NCI-H187 treated with DMSO at 0.1 percent for 48 hours (cell line): ENCODE results near the gene COG6.
A peak's percentile ranks its signal among the peaks of the same experiment; 100 is the strongest.

Source experiments
- DNase-seq: peaks from one replicate; lab custom pipeline; 2025; lab: John Stamatoyannopoulos, UW

COG6 gene

DNA sequence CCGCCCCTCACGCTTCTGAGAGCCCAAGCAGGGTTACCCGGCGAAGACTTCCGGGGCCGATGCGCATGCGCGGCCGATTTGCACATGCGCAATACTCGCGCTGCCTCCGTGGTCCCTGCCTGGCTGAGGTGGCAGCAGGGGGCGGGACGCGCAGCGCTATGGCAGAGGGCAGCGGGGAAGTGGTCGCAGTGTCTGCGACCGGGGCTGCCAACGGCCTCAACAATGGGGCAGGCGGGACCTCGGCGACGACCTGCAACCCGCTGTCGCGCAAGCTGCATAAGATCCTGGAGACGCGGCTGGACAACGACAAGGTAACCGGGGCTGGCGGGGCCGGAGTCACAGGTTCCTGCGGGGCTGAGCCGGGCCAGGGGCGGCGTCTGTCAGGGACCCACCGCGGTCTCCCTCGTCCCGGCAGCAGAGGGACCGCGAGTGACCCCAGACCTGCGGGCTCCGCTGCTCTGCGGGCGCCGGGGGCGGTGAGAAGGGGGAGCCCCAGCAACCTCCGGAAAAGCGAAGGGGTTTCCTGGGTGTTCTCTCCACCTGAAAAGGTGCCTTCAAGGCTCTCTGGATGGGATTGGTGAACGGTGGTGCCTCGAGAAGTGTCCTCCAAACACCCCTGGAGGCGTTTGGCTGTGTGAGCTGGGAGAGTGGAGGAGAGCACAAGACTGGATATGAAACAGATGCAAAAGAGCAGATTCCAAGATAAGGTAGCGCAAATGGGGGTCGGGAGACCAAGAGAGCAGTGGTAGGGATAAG, at the start of gene COG6:
COG6 (plus strand) TSS at position 94 of the 756 bp plus-strand sequence; CDS start at position 159, 65 bp downstream.
- peak; percentile 41 for DNase-seq

DNA sequence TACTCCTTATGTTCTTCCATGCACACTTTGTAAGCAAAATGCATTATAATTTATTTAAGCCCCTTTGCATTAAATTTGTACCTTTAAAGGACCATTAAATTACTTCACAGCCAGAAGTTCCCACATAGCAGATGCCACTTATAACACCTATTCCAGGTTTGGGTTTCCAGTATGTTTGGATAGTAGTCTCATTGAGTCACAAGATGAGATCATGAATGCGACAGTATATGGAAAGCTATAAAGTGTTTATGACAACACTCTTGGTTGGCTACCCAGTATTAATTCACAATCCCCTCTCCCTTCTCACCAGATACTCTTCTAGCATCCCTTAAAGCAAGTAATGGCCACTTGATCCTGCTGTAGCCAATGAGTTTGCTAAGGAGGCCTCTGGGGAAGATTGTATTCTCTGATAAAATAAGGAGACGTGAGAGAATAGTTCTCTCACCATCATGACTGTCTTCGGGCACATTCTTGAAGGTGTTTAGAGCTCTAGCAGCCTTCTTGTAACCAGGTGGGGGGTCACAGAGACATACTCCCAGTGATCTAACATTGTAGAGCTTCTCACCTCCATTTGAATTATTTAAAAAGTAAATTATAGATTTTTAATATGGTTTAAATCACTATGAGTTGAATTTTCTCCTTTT, 49.7 kb upstream of the COG6 start:
- DNase-seq, result no peak

DNA sequence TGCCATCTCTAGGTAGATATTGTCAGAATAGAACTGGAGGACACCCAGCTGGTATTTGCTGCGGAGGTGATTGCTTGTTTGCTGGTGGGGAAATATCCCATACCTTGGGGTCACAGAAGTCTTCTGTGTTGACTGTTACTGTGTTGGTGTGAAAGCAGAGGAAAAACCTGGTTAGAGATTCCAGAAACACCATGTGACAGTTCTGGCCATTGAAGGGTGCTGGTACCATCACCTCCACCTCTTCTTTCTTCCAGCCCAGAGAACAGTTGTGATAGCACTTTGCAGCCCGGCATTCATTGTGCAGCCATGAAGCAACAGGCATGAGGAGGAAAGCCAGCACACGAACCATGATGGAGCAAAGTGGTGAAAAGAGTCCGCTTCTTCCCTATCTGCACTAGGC, 47.6 kb upstream of the COG6 start:
- no peak for DNase-seq

GRCh38 chr13:39612023-39612637, 43.3 kb upstream of the COG6 start:
- DNase-seq, result peak; percentile 4

DNA sequence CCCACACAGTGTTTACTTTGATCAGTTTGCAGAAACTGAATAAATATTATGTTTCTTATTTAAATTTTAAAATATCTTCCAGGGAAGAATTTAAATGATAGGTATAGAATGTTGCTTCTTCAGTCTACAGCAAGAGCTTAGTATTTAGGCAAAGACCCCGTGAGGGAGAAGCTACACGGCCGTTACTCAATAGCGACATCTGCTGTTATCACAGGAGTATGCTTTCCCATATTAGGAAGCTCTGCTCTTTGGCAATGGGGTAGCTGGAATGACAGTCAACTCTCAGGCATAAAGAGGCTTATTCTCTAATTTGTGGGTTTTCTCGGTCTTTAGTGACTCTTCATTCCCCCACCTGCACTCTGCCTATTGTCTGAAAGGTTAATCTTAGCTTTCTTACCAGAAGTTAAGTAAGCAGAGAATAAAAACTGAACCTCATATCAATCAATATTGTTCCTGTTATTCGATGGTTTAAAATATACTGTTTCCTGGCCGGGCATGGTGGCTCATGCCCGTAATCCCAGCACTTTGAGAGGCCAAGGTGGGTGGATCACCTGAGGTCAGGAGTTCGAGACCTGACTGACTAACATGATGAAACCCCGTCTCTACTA, 39.3 kb upstream of the COG6 start:
- peak; percentile 8 for DNase-seq

DNA sequence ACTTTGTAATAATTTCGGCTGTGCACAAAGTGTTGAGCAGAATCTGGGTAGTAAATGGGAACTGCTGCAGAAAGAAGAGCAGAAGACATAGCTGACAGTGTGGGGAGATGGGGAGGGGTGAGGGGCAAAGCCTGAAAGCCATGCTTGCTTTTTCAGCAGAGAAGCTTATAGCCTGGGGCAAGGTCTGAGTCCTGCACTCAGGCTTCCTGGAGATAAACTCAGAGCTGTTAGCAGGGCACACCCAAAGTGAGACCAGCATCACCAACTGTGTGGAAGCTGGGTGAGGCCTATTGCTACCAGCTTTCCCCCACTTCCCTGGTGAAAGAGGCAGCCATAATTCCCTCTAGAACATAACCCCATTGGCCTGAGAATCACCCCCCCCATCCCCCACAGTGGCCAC, 36.9 kb upstream of the COG6 start:
- no peak for DNase-seq

GRCh38 chr13:39623466-39623865, 32.0 kb upstream of the COG6 start:
- DNase-seq, result no peak

DNA sequence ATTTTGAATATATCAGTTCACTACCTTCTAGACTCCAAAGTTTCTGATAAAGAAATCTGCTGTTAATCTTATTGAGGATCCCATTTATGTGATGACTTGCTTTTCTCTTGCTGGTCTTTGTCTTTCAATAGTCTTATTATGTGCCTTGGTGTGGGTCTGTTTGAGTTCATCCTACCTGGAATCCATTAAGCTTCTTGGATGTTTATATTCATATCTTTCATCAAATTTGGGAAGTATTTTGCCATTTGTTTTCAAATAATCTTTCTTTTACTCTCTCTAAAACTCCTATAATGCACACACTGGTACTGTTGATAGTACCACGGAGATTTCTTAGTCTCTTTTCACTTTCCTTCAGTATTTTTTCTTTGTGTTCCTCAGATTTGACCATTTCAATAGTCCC, 24.2 kb upstream of the COG6 start:
- DNase-seq, result no peak

- no peak for DNase-seq
These were observed 22.5 kb upstream of the COG6 start for GRCh38 chr13:39632994-39633393.

DNA sequence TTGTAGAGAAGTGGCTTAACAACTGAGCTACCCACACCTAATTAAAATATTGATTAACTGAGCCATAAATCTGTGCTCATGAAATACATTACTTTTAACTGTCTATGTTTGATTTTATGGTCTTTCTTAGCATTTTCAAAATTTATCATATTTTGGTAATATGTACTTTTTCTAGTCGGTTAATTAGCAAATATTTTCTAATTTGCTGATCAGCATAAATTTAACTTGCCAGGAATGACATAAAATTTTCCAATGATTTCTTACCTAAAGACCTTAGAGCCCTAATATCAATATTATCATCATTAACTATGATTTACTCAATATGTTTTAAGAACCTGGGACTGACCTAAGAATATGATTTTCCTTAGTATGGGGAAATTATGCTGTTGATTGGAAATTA, 19.9 kb upstream of the COG6 start:
- no peak for DNase-seq

DNA sequence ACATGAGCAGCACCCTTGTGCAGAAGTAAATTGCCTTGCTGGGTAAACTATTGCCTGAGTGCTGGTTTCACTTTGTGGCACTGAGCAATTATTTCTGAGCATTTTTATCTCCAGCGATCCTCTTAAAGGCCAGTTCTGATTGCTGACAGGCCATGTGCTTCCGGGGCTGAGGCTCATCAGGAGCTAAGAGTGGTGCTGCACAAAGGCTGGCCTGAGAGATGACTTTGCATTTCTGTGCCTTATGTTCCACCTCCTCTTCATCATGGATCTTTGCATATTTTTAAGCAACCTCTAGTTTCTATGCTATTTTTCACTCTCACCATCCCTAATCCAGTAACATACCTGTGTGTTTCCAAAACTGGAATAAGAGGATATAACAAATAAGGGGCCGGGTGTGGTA, 17.6 kb upstream of the COG6 start:
- DNase-seq, result no peak

DNA sequence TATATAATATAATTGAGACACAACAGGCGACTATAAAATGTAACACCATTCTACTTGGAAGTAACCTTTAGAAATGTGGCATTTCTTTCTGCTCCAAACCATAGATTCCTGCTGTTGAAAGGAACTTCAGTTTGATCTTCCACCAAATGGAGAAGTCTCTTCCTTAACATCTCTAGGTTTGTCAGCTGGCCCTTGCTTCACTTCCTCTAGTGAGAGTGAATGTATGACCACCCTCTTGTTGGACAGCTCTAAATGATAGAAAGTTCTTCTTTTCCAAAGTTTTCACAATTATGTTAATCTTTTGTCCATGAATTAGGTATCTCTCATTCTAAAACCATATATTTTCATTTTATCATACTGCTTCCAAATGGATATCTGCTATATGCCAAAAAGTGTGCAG, 13.8 kb upstream of the COG6 start:
- DNase-seq, result no peak

DNA sequence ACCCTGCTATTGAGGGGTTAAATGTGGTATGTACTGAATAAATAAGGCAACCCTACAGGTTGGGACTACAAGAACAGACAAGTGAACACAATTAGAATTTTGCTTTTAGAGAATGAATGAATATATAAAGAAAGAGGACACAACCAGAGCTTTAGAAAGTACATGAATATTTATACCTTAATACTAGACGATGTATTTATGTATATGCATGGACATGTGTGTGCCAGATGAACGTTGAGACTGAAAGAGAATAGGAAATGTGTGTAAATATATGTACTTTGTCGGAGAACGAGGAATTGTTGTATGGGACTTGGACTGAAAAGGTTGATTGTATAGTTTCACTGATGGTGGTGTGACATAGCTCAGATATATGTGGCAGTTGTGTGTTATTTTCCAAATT, 9.3 kb upstream of the COG6 start:
- DNase-seq, result no peak

GRCh38 chr13:39655041-39655568, 357 bp upstream of the COG6 start:
- no peak for DNase-seq

DNA sequence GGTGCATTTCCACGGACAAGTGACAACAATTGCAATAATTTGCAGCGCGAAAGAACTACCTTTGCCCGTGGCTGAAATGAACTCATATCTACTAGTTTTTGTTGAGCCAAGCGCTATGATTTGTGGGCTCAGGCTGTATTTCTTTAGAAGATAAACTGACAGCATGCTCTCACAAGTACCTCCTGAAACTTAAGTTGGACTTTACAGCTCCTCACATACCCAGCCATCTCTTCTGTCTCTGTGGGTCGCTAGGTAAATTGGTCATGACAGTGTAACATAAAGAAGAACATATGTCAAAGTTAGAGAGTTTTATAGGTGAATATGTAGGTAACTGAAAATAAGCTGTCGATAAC, 839 bp downstream of the COG6 start:
- DNase-seq, result no peak

- no peak for DNase-seq
These were observed 8.0 kb downstream of the COG6 start for GRCh38 chr13:39663508-39663907.

GRCh38 chr13:39663958-39664357, 8.5 kb downstream of the COG6 start:
- no peak for DNase-seq

- no peak for DNase-seq
These were observed 10.3 kb downstream of the COG6 start for GRCh38 chr13:39665763-39666162.

GRCh38 chr13:39670445-39670844, 15.0 kb downstream of the COG6 start:
- DNase-seq, result no peak

DNA sequence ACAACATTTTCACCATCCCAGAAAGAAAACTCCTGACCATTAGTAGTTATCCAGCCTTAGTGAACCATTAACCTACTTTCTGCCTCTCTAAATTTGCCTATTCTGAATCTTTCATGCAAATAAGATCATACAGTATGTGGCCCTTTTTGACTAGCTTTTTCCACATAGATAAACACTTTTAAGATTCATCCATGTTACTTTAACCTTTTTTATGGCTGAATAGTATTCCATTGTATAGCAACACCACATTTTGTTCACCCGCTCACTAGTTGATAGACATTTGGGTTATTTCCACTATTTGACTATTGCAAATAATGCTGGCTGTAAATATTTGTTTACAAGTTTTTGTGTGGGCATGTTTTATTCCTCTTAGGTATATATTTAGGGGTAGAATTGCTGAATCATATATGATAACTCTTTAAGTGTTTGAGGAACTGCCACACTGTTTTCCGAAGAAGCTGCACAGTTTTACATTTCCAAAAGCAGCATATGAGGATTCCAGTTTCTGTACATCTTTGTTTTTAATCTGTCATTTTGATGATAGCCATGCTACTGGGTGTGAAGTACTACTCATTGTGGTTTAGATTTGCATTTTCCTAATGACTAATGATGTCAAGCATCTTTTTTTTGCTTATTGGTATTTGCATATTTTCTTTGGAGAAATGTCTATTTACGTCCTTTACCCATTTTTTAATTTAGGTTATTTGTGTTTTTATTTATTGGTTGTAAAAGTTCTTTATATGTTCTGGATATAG, 17.1 kb downstream of the COG6 start:
- DNase-seq, result no peak

DNA sequence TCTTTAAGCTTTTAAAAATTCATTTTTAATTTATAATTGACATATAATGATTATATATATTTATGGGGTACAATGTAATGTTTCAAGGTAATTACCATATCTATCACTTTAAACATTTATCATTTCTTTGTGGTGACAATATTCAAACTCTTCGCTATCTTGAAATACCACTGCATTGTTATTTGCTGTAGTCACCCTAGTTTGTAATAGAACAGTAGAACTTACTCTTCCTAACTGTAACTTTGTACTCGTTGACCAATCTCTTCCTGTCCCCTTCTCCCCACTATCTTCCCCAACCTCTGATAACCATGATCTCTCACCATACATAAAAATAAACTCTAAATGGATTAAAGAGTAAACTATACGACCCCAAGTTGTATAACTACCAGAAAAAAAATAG, 20.4 kb downstream of the COG6 start:
- no peak for DNase-seq

DNA sequence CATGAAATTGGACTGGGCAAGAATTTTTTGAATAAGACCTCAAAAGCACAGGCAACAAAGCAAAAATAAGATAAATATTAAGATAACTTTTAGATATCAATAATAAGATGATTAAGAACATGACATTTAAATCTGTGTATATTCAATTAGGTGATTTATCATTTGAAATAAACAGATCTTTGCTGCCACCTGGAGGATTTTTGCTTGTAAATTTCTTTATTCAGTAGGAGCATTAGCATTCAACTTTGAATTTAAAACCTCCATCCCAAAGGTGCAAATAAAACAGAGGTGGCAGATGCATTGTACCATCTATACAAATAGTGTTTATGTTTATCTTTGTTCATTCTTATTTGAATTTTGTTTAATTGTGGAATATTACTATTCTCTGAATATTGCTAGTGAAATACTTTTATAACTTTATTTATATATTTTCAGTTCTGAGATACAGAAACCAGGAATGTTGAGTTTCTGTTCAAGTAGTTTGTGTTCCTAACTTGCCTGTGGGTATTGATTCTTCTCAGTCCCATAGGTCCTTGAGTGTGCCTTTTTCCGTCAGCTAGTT, 20.9 kb downstream of the COG6 start:
- DNase-seq, result no peak
